ENCODE data around the gene DBP. TPM values are rescaled to one million over a fixed set of nuclear protein-coding genes. Genes with fewer than 3 reads are reported as not detected.
"Not testable (repeated sequence)": the region's sequence is repeated elsewhere in the genome, so short reads cannot be mapped to it uniquely, and the experiment has no call there.

DBP gene
- polyA plus RNA-seq, 3 donors = 12.8 to 22.3 (median 17.5) TPM

GRCh38 chr19:48658483-48658882, 21.3 kb upstream of the DBP start:
- Histone ChIP-seq H3K27ac (ENCODE audit: low read depth in 1 of 2, low read length in 2 of 2) (no peak overlapping the region), H3K27me3 (ENCODE audit: control insufficient read depth in 2 of 2, insufficient read depth in 2 of 2, low read length in 2 of 2) (no peaks in the 10 kb centered on the region), H3K4me1 (ENCODE audit: control insufficient read depth in 1 of 2, insufficient read depth in 2 of 2, low read length in 2 of 2) (peaks cover 18 to 22% of the 10 kb centered on the region in 2 donors), H4K20me1 (ENCODE audit: insufficient read depth, low read length) (no peaks in the 10 kb centered on the region), H3K4me2 (replicated peaks; ENCODE audit: extremely low read depth, low read length, poor library complexity, severe bottlenecking) (no peak overlapping the region), H3K36me3 (replicated peaks in 1 of 2; ENCODE audit: control insufficient read depth in 1 of 2, insufficient read depth in 2 of 2, low read length in 2 of 2) (no peaks in the 10 kb centered on the region), H2AFZ (ENCODE audit: insufficient read depth, low read depth, low read length, poor library complexity, severe bottlenecking) (no peak overlapping the region), H3K4me3 (replicated peaks in 1 of 3; ENCODE audit: low read depth in 2 of 3, low read length in 3 of 3) (no peak overlapping the region), H3K9ac (ENCODE audit: insufficient read depth, low read length, poor library complexity, severe bottlenecking) (no peak overlapping the region), H3K9me3 (replicated peaks in 1 of 2; ENCODE audit: control insufficient read depth in 1 of 2, insufficient read depth in 1 of 2, low read length in 2 of 2) (no peaks in the 10 kb centered on the region), H3K79me2 (ENCODE audit: insufficient read depth, low read length) (no peaks in the 10 kb centered on the region)
- Mint-ChIP-seq H3K27me3 (ENCODE audit: low read depth in 3 of 3) (peaks cover 7 to 10% (median 7%) of the 10 kb centered on the region in 3 donors), H3K27ac (no peak overlapping the region), H3K9me3 (peaks cover 0 to 3% (median 0%) of the 10 kb centered on the region in 7 donors), H3K36me3 (no peaks in the 10 kb centered on the region), H3K4me3 (no peak overlapping the region), H3K4me1 (peaks cover 16% of the 10 kb centered on the region)
- WGBS (ENCODE audit: insufficient coverage) = 90% methylated on average over 3 of the region's 6 CpGs
- TF ChIP-seq CTCF (IDR thresholded peaks at IDR 0.05) = no peak
- DNase-seq = no peak
- intact Hi-C loops (cut with micrococcal nuclease) = no loop called here

GRCh38 chr19:48657828-48658227, 20.6 kb upstream of the DBP start:
- Mint-ChIP-seq H3K27me3 (ENCODE audit: low read depth in 3 of 3) (peaks cover 7 to 10% (median 7%) of the 10 kb centered on the region in 3 donors), H3K27ac (peak overlapping the region in 1 of 7 donors; percentile 11), H3K4me1 (peaks cover 17% of the 10 kb centered on the region)
- H3K36me3 Mint-ChIP-seq; H3K27me3 ChIP-seq (ENCODE audit: control insufficient read depth in 2 of 2, insufficient read depth in 2 of 2, low read length in 2 of 2); H3K9ac ChIP-seq (ENCODE audit: insufficient read depth, low read length, poor library complexity, severe bottlenecking); intact Hi-C loops (cut with micrococcal nuclease); H3K36me3 ChIP-seq (replicated peaks in 1 of 2; ENCODE audit: control insufficient read depth in 1 of 2, insufficient read depth in 2 of 2, low read length in 2 of 2); H3K9me3 ChIP-seq (replicated peaks in 1 of 2; ENCODE audit: control insufficient read depth in 1 of 2, insufficient read depth in 1 of 2, low read length in 2 of 2); H2AFZ ChIP-seq (ENCODE audit: insufficient read depth, low read depth, low read length, poor library complexity, severe bottlenecking); H3K79me2 ChIP-seq (ENCODE audit: insufficient read depth, low read length); H3K4me2 ChIP-seq (replicated peaks; ENCODE audit: extremely low read depth, low read length, poor library complexity, severe bottlenecking); H4K20me1 ChIP-seq (ENCODE audit: insufficient read depth, low read length); H3K27ac ChIP-seq (ENCODE audit: low read depth in 1 of 2, low read length in 2 of 2); H3K4me3 ChIP-seq (replicated peaks in 1 of 3; ENCODE audit: low read depth in 2 of 3, low read length in 3 of 3); DNase-seq; H3K4me3 Mint-ChIP-seq; H3K9me3 Mint-ChIP-seq: not testable (repeated sequence)
- peaks cover 23 to 26% of the 10 kb centered on the region in 2 donors for H3K4me1 ChIP-seq (ENCODE audit: control insufficient read depth in 1 of 2, insufficient read depth in 2 of 2, low read length in 2 of 2)
- 90% methylated on average over 4 of the region's 5 CpGs for WGBS (ENCODE audit: insufficient coverage)

Data from CD14-positive monocyte (primary cell).